Measurements from ENCODE around the gene SLC29A1.
"Not testable (repeated sequence)": the region's sequence is repeated elsewhere in the genome, so short reads cannot be mapped to it uniquely, and the experiment has no call there.

The SLC29A1 gene

DNA sequence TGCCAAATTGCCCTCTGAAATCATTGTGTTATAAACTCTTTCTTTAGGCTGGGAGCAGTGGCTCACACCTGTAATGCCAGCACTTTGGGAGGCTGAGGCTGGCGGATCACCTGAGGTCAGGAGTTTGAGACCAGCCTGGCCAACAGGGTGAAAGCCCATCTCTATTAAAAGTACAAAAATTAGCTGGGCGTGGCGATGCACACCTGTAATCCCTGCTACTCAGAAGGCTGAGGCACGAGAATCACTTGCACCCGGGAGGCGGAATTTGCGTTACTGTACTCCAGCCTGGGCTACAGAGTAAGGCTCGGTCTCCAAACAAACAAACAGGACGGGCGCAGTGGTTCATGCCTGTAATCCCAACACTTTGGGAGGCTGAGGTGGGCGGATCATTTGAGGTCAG, 27.0 kb upstream of the SLC29A1 start:
- FAIRE-seq, result not testable (repeated sequence)

DNA sequence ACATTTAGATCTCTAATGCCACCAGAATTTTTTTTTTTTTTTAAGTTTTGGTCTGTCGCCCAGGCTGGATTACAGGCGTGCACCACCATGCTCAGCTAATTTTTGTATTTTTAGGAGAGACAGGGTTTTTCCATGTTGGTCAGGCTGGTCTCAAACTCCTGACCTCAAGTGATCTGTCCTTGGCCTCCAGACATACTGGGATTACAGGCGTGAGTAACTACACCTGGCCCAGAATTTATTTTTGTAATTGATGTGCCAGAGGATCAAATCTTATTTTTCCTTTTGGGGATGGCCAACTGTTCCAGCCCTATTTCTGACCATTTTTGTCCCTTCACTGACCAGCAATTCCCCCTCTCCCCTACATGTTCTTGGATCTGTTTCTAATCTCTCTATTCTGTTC, 24.7 kb upstream of the SLC29A1 start:
- FAIRE-seq, result no peak

DNA sequence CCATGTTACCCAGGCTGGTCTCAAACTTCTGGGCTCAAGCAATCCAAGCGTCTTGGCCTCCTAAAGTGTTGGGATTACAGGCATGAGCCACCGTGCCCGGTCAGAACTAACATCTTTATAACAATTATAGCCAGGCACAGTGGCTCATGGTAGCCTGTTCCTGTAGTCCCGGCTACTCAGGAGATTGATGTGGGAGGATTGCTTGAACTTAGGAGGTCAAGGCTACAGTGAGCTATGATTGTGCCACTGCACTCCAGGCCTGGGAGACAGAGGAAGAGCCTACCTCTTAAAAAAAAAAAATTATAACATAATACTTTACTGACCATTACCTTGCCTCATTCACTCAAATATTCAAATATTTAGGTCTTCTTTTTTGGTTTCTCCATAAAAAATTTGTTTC, 23.5 kb upstream of the SLC29A1 start:
- no peak for FAIRE-seq

DNA sequence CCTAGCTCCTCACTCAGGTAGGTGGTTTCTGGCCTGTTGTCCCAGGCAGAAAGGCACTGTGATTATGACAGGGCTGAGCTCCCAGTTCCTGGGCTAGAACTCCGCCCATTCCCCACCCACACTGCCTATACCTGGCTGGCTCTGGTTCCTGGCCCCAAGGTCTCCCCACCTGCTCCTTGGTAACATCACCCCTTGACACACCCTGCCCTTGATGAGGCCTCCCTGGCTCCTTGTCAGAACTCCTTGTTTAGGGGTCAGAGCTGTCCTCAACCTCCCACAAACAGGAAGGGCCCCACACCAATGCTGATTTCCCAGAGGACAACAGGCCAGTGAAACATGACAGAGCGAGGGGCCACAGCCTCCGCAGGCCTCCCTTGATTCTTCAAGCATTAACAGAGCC, 22.2 kb upstream of the SLC29A1 start:
- FAIRE-seq, result no peak

DNA sequence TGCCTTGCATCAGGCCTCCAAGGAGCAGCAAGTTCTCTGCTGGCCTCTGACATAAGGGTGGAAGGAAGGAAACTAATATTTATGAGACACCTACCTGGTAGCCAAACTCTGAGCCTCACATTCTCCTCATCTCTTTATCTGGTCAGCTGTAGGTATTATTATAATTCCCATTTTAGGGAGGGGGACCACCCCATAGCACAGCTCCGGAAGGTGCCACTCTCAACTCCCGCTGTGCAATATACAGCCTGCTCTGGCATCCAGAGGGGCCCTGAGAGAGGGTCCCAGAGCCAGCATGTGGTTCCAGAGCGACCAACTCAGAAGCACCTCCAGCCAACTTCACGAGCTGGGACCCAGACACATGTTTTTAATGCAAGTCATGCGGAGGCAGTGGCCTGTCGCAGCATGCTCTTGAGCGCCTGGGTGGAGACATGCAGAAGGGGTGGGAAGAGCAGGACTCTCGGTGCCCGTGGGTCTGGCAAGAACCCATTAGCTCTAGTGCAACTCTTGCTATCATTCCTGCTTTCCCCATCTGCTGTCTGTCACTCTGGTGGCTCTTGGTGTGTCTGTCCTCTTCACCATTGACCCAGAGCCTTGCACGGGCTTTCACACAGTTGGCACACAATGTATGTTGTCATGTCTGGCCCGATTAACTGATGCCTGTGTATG, 21.6 kb upstream of the SLC29A1 start:
- FAIRE-seq, result no peak

DNA sequence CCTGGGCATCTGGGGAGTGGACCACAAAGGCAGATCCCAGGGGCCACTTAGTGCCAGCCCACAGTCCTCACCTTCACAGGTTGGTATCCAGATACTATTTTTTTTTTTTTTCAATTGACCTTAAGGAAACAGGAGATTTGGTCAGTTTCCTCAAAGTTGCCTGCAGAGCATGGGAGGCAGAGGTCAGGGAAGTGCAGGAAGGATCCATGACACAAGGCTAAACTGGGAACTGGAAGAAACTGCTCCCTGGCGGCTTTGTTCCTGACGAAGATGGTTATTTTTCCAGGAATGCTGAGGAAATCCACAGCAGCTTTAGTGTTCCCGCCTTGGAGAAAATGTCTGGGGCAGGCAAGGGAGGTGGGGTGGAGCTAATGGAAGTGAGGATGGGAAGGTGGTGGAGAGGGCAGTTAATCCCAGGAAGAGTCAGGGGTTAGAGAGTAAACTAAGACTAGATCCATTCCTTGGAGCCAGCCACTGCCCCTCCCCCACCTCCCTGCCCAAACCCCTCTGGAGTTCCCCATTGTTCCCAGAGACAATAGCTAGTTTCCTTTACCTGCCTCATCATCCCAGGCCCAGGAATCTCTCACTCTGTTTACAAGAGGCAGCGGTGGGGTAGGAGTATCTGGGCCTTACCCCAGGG, 20.9 kb upstream of the SLC29A1 start:
- no peak for FAIRE-seq

DNA sequence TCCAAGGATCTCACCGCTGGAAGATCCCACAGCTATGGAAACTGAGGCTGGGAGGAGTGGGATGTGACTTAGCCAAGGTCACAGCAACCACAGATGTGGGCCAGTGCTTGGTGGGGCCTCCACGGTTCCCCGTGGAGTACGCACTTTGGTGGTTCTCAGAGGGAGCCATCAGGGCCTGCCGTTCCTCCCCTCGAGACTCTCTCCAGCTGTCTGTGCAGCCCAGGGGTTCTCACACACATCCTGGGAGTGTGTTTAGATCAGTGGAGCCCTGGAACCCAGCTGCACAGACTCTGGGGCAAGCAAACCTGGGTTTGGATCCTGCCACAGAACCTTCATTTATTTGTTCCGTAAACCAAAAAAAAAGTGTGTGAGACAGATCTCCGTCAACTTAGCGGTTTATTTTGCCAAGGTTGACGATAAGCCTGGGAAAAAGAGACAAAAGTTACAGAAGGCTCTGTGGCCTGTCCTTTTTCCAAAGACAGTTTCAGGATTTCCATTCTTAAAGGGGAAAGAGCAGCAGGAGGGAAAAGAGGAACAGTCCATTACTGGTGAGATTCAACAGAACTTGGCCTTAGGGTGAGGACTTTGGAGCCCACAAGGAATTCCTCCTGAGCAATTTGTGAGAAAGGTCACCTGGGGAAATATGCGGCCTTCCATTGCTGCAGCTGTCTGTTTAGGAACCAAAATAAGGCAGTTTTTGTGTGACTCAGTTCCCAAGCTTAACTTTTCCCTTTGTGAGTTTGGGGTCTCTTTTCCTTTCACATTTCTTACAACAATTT, 20.2 kb upstream of the SLC29A1 start:
- FAIRE-seq, result no peak

DNA sequence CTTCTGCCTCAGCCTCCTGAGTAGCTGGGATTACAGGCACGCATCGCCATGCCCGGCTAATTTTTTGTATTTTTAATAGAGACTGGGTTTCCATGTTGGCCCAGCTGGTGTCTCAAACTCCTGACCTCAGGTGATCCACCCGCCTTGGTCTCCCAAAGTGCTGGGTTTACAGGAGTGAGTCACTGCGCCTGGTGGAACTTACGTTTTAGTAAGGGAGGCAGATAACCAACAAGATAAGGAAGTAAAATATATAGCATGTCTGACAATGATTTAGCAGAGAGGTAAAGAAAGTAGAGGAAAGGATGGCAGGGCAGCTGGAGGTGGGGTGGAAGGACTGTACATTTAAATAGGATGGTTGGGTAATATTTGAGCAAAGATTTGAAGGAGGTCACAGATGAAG, 19.4 kb upstream of the SLC29A1 start:
- no peak for FAIRE-seq

DNA sequence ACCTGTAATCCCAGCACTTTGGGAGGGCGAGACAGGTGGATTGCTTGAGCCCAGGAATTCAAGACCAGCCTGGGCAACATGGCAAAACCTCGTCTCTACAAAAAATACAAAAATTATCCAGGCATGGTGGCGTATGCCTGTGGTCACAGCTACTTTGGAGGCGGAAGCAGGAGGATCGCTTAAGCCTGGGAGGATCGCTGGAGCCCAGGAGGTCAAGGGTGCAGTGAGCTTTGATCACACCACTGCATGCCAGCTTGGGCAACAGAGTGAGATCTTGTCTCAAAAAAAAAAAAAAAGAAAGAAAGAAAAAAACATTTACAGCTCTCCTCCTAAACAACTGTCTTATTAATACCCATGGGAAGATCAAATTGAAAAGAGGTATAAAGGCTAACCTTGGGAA, 15.4 kb upstream of the SLC29A1 start:
- FAIRE-seq, result no peak

DNA sequence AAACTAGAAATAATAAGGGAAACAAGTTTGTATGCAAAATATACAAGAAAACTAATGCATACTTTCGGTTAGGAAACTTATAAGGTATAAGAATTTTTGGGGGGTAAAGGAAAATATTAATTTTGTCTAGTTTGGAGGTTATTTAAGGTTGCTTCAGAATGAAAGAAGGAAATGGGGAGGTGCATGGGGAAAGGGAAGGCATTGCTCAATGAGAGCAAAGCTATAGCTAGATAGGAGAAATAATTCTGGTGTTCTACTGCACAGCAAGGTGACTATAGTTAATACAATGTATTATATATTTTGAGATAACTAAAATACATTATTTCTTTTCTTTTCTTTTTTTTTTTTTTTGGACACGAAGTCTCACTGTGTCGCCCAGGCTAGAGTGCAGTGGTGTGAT, 12.1 kb upstream of the SLC29A1 start:
- no peak for FAIRE-seq

DNA sequence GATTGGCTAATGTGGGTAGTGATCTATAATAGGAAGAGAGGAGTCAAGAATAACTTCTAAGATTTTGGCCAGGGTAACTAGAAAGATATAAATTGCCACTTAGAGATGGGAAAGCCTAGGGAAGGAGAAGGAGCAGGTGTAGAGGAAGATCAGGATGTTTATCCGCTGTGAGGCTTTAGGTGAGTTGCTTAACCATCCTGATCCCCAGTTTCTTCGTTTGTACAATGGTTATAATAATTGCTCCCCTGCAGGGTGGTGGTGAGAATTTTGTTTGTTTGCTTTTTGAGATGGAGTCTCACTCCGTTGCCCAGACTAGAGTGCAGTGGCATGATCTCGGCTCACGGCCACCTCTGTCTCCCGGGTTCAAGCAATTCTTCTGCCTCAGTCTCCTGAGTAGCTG, 9.1 kb upstream of the SLC29A1 start:
- FAIRE-seq, result no peak

DNA sequence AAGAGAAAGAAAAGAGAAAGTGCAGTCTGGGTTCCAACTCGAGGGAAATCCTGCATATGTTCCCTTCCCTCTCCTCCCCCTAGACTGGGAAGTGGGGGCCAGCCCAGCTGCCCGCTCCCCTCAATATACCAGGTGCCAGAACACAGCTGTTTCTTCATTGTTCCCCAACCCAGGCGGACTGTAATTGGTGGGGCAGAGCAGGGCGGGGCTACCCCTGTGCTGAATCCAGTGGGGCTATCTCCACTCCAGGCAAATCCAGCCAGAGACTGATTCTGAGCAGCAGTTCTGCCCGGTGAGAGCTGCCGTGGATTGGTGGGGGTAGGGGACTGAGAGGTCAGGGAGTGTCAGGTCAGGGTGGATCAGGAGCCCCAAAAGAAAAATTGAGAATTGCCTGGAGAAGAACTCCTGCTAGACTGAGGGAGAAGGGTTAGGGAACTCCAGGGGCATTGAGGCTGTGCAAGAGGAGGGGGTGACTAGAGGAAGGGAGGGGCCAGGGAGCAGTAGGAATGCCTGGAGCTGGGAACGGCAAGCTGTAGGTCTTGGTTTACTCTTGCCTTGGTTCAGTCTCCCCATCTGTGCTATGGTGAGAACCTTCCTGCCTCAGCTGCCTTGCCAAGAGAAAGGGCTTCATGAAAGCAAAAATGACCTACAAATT, 6.6 kb upstream of the SLC29A1 start, which contains the start of gene MYMX:
Gene MYMX (plus strand): TSS at position 250 of the 655 bp plus-strand sequence. CDS start 546 bp downstream, outside the sequence.
- no peak for FAIRE-seq

DNA sequence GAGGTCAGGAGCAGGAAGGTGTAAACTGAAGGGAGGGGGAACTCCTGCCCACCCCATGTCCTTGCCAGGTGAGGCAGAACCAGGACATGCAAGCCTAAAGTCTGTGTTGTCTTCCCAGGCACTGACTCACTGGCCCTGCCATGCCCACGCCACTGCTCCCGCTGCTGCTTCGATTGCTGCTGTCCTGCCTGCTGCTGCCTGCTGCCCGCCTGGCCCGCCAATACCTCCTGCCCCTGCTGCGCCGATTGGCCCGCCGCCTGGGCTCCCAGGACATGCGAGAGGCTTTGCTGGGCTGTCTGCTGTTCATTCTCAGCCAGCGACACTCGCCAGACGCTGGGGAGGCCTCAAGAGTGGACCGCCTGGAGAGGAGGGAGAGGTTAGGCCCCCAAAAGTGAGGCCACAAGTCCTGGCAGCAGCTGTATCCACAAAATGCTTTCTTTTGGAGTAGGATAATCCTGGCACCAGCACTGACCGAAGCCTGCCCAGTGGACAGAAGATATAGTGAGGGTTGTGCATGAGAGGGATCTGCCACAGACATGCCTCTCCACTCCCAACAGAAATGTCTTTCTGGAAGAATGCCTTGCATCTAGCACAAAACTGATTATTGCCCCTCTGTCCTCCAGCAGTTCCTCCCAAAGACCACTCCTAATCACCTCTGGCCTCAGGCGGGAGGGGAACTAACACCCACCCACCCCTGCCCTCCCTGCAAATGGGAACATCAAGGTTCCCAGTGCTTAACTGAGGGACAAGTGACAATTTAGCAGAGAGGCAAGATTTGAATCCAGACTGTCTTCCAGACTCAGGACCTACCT, 5.9 kb upstream of the SLC29A1 start:
- no peak for FAIRE-seq

DNA sequence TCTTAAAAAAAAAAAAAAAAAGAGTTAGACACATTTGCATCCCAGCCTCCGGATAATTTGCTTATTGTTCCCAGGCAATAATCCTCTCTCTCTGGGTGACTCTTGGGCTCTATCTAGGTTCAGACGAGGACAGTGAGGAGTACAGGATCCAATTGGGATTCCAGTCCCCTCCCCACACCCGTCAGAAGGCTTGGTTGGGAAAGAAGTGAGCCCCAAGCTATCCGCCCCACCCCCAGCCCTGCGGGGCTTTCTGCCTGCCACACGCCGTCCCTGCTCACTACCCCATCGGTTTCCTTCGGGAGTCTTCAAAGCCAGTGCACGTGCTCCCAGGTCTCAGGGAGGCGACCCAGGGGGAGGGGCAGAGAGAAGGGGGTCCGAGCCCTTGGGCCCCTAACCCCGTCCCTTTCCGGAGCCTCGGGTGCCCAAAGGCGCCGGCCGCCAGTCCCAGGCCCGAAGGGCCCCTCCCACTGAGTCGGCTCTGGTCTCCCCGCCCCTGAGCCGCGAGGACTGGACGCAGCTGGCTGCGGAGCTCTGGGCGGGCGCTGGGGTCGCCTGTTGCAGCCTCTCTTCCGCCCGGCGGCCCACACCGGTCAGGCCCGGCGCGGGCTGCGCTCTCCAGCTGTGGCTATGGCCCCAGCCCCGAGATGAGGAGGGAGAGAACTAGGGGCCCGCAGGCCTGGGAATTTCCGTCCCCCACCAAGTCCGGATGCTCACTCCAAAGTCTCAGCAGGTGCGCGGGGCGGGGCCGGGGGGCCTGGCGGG, 4.2 kb upstream of the SLC29A1 start:
- FAIRE-seq, result no peak

DNA sequence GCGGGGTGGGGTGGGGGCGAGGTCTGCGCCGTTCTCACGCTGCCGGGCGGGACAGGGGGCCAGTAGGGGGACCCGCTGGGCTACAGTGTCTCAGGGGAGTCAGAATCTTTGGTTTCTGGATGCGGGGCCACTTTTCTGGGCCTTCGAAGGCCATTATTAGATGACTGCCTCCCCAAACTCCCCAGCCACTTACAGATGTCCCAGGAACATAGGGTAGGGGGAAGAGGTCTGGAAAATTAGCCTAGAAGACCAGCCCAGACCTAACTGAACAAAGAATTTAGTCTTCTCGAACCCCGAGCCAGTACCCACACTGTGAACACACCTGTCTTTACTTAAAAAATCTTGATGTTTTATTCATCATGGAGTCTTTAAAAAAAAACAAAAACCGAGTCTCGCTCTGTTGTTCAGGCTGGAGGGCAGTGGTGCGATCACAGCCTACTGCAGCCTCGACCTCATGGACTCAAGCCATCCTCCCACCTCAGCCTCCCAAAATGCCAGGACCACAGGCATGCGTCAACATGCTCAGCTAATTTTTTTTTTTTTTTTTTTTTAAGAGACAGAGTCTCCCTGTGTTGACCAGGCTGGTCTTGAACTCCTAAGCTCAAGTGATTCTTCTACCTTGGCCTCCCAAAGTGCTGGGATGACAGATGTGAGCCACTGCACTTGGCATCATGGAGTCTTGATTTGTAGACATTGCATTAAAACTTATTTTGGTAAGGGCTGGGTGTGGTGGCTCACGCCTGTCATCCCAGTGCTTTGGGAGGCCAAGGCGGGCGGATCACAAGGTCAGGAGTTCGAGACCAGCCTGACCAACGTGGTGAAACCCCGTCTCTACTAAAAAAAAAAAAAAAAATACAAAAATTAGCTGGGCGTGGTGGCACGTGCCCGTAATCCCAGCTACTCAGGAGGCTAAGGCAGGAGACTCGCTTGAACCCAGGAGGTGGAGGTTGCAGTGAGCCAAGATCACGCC, 3.3 kb upstream of the SLC29A1 start:
- no peak for FAIRE-seq

DNA sequence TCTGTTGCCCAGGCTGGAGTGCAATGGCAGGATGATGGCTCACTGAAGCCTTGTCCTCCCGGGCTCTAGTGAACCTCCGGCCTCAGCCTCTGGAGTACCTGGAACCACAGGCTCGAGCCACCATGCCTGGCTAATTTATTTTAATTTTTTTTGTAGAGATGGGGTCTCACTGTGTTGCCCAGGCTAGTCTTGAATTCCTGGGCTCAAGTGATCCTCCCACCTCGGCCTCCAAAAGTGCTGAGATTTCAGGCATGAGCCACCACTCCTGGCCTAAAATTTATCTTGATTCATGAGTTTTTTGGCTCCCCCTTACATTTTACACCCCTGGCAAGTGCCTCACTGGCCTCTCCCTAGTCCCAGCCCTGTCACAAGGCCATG, 2.5 kb upstream of the SLC29A1 start:
- no peak for FAIRE-seq

DNA sequence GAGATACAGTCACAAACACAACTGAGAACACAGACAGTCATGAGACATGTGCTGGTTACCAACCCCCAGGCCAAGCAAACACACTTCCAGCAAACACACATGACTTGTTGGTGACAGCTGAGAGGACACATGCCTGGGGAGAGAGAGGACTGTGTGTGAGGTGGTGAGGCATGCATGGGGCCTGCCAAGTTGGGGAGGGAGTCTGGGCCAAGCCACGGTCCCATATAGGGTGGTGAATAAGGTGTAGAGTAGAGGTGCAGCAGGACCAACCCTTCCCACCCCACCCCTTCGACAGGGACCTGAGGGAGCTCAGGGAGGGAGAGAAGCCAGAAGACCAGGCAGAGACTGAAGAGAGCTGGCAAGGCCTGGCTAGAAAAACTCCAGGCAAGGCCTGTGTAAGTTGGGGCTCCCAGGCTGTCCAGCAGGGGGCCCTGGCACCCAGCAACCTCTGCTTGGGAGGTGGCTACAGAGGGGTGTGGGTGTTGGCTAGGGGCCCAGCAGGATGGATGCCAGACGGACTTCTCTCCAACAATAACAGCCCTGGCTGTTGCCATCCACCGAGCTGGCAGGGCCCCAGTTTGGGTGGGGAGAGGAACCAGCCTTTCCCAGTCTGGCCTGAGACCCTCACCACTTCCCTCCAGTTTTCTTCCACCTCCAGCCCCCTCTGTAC, 2.0 kb upstream of the SLC29A1 start:
- no peak for FAIRE-seq

DNA sequence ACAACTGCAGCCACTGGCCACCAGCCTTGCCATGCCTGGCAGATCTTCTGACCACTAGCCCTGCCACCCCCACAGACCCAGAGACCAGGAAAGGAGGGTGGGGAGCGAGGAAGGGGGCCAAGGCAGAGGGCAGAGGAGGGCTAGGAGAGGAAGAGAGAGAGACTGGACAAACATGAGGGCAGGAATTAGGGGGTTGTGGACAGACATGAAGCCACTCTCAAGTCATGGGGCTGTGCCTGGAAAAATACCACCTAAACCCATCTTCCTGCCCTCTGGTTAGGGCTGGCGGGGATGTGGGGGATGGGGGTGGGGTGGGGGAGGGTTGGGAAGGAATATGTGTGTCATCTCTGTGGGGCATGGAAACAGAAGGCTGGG, 1.4 kb upstream of the SLC29A1 start:
- FAIRE-seq, result no peak

DNA sequence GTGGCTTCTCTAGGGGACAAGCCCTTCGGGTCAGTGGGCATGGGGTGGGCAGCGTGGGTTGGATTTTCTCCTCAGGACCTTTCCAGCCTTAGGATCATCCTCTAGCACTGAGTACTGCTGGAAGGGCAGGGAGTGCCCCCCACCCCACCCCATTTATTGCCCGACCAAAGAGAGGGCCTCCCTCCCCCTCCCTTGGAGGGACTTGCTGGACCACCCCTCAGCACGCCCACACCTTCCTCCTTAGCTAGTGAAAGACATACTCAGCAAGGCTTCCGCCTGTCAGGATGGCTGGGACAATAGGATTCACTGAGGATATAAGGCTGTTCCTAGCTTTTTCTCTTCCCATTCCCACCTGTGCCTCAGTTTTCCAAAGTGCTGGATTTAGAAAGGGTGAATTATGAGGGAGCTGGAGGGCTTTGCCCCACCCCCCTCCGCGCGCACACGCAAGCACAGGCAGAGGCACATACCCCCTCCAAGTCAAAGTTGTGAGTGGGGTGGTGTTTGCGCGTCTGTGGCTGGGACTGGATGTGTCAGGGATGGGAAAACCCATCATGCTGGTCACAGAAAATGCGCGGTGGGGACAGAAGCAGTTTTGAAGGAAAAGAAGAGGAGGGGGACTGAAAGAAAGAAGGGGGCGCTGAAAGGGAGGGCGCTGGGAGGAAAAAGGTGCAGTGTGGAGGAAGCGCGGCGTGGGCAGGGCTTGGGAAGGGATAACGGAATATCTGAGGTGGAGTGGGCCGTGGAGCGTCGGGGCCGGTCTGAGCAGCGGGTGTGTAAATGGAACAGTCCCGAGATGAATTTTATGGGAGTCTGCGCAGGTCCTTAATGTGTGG, 693 bp upstream of the SLC29A1 start:
- no peak for FAIRE-seq

Measured in colon (tissue), 2 donors.